ENCODE data around the gene MICALL2.
"Not testable (repeated sequence)": the region's sequence is repeated elsewhere in the genome, so short reads cannot be mapped to it uniquely, and the experiment has no call there.

MICALL2 gene

DNA sequence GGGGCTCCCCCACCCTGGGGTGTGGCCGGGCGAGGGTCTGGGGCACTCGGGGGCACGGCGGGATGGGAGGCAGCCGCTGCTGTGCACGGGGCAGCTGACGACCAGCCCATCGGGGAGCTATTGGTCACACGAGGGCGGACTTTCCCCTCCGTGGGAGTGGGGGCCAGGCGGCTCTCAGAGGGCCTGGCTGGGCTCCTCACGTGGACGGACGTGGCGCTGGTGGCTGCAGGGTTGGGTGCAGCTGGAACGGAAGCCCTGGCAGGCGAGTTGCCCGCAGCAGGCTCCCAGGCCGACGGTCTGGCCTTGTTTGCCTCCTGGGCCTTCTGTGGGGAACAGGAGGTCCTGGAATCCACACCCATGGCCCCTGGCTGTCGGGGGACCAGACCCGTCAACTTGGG, 14.3 kb downstream of the MICALL2 start:
- Histone ChIP-seq H3K9ac (ENCODE audit: low read length) (no peak overlapping the region), H3K27me3 (ENCODE audit: control insufficient read depth in 1 of 2, insufficient read depth in 2 of 2, low read length in 2 of 2) (no peaks in the 10 kb centered on the region), H3K9me3 (ENCODE audit: low read length) (no peaks in the 10 kb centered on the region), H3K4me1 (ENCODE audit: insufficient read depth, low read length) (no peaks in the 10 kb centered on the region), H3K36me3 (ENCODE audit: insufficient read depth, low read length) (no peaks in the 10 kb centered on the region), H3K4me3 (ENCODE audit: low read depth in 1 of 2, low read length in 2 of 2) (no peak overlapping the region), H3K27ac (ENCODE audit: low read depth, low read length) (no peak overlapping the region)

- Histone ChIP-seq H3K4me3 (ENCODE audit: low read depth in 1 of 2, low read length in 2 of 2) (no peak overlapping the region), H3K4me1 (ENCODE audit: insufficient read depth, low read length) (no peaks in the 10 kb centered on the region), H3K9ac (ENCODE audit: low read length) (no peak overlapping the region), H3K9me3 (ENCODE audit: low read length) (no peaks in the 10 kb centered on the region), H3K27ac (ENCODE audit: low read depth, low read length) (no peak overlapping the region), H3K36me3 (ENCODE audit: insufficient read depth, low read length) (no peaks in the 10 kb centered on the region), H3K27me3 (ENCODE audit: control insufficient read depth in 1 of 2, insufficient read depth in 2 of 2, low read length in 2 of 2) (no peaks in the 10 kb centered on the region)
Measured at GRCh38 chr7:1444214-1444924, 14.9 kb downstream of the MICALL2 start.

- H3K4me1 ChIP-seq (ENCODE audit: insufficient read depth, low read length); H3K9me3 ChIP-seq (ENCODE audit: low read length); H3K27me3 ChIP-seq (ENCODE audit: control insufficient read depth in 1 of 2, insufficient read depth in 2 of 2, low read length in 2 of 2); H3K4me3 ChIP-seq (ENCODE audit: low read depth in 1 of 2, low read length in 2 of 2); H3K27ac ChIP-seq (ENCODE audit: low read depth, low read length); H3K9ac ChIP-seq (ENCODE audit: low read length); H3K36me3 ChIP-seq (ENCODE audit: insufficient read depth, low read length): not testable (repeated sequence)
Measured at GRCh38 chr7:1443587-1444200, 15.6 kb downstream of the MICALL2 start.

DNA sequence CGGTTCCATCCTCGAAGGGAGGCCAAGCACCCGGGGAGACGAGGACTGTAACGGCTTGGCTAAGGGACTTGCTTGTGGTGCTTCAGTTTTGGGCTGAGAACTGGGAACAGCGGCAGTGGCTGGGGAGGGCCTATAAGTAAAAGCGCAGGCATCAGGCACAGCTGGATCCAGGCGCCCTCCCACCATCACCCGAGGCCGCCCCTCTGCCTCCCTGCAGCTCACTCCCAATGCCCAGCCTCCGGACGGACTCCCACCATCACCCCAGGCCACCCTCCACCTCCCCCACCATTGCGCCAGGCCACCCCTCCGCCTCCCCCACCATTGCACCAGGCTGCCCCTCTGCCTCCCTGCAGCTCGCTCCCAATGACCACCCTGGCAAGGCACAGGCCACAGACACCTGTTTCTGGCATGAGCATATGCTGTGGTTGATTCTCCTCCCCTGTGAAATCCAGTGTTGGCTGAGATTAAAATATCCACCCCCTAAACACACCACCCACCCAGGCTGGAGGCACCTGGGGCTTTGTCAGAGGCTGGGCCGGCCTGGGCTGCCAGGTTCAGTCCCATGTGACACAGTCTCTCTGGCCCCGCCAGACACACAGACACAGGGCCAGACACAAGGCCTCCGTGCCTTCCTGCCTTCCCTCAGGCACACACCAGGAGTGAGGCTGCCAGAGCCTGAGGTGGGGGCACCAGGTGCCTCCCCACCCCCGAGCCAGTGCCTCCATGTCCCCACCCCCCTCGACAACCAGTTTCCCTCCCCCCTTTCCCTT, 16.7 kb downstream of the MICALL2 start:
- H3K9me3 ChIP-seq (ENCODE audit: low read length): no peaks in the 10 kb centered on the region
- no peak overlapping the region for H3K9ac ChIP-seq (ENCODE audit: low read length)
- H3K27ac ChIP-seq (ENCODE audit: low read depth, low read length): no peak overlapping the region
- H3K4me3 ChIP-seq (ENCODE audit: low read depth in 1 of 2, low read length in 2 of 2): no peak overlapping the region
- H3K27me3 ChIP-seq (ENCODE audit: control insufficient read depth in 1 of 2, insufficient read depth in 2 of 2, low read length in 2 of 2): no peaks in the 10 kb centered on the region
- H3K36me3 ChIP-seq (ENCODE audit: insufficient read depth, low read length): no peaks in the 10 kb centered on the region
- no peaks in the 10 kb centered on the region for H3K4me1 ChIP-seq (ENCODE audit: insufficient read depth, low read length)

GRCh38 chr7:1441615-1442354, 17.5 kb downstream of the MICALL2 start:
- Histone ChIP-seq H3K27ac (ENCODE audit: low read depth, low read length) (no peak overlapping the region), H3K9ac (ENCODE audit: low read length) (no peak overlapping the region), H3K4me1 (ENCODE audit: insufficient read depth, low read length) (no peaks in the 10 kb centered on the region), H3K27me3 (ENCODE audit: control insufficient read depth in 1 of 2, insufficient read depth in 2 of 2, low read length in 2 of 2) (no peaks in the 10 kb centered on the region), H3K36me3 (ENCODE audit: insufficient read depth, low read length) (no peaks in the 10 kb centered on the region), H3K4me3 (ENCODE audit: low read depth in 1 of 2, low read length in 2 of 2) (no peak overlapping the region), H3K9me3 (ENCODE audit: low read length) (no peaks in the 10 kb centered on the region)

DNA sequence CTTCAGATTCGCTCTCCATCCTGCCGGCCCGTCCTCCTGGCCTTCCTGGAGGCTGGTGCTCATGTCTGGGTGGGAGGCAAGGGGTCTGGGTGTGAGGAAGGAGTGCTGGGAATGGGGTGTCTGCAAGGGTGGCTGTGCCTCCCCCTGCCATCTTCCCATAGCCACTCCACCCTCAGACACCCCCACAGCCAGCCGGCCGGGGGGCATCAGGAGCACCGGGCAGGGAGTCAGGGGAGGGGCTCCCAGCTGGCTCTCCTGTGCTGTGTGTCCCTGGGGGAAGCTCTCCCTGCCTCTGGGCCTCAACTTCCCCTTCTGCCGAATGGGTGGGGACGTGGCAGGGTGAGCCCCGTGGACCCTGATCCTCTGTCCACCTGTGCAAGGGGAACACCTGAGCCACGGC, 18.6 kb downstream of the MICALL2 start:
- no peaks in the 10 kb centered on the region for H3K27me3 ChIP-seq (ENCODE audit: control insufficient read depth in 1 of 2, insufficient read depth in 2 of 2, low read length in 2 of 2)
- no peak overlapping the region for H3K9ac ChIP-seq (ENCODE audit: low read length)
- H3K36me3 ChIP-seq (ENCODE audit: insufficient read depth, low read length): no peaks in the 10 kb centered on the region
- H3K4me3 ChIP-seq (ENCODE audit: low read depth in 1 of 2, low read length in 2 of 2): no peak overlapping the region
- no peaks in the 10 kb centered on the region for H3K4me1 ChIP-seq (ENCODE audit: insufficient read depth, low read length)
- no peaks in the 10 kb centered on the region for H3K9me3 ChIP-seq (ENCODE audit: low read length)
- no peak overlapping the region for H3K27ac ChIP-seq (ENCODE audit: low read depth, low read length)

GRCh38 chr7:1439373-1440363, 19.6 kb downstream of the MICALL2 start:
- no peak overlapping the region for H3K27ac ChIP-seq (ENCODE audit: low read depth, low read length)
- no peak overlapping the region for H3K9ac ChIP-seq (ENCODE audit: low read length)
- no peaks in the 10 kb centered on the region for H3K4me1 ChIP-seq (ENCODE audit: insufficient read depth, low read length)
- no peaks in the 10 kb centered on the region for H3K27me3 ChIP-seq (ENCODE audit: control insufficient read depth in 1 of 2, insufficient read depth in 2 of 2, low read length in 2 of 2)
- no peaks in the 10 kb centered on the region for H3K36me3 ChIP-seq (ENCODE audit: insufficient read depth, low read length)
- H3K4me3 ChIP-seq (ENCODE audit: low read depth in 1 of 2, low read length in 2 of 2): no peak overlapping the region
- no peaks in the 10 kb centered on the region for H3K9me3 ChIP-seq (ENCODE audit: low read length)

DNA sequence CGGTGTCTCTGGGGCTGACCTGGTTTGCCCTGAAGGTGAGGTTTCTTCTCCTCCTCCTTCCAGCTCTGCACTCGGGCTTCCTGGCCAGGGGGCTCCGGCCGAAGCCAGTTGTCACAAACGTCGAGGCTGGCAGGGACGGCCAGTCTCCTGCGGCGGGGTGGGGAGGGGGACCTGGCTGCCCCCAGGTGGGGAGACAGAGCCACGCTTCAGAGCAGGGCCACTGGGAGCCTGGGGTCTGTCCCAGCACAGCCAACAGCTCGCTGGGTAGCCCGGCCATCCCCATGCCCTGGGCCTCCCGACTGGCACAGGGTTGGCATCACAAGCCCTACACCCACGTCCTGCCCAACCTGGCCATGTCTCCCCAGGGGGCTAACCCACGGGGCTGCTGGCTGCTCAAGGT, 20.4 kb downstream of the MICALL2 start:
- H3K9ac ChIP-seq (ENCODE audit: low read length): no peak overlapping the region
- no peaks in the 10 kb centered on the region for H3K36me3 ChIP-seq (ENCODE audit: insufficient read depth, low read length)
- no peaks in the 10 kb centered on the region for H3K9me3 ChIP-seq (ENCODE audit: low read length)
- no peaks in the 10 kb centered on the region for H3K27me3 ChIP-seq (ENCODE audit: control insufficient read depth in 1 of 2, insufficient read depth in 2 of 2, low read length in 2 of 2)
- H3K4me1 ChIP-seq (ENCODE audit: insufficient read depth, low read length): no peaks in the 10 kb centered on the region
- no peak overlapping the region for H3K4me3 ChIP-seq (ENCODE audit: low read depth in 1 of 2, low read length in 2 of 2)
- no peak overlapping the region for H3K27ac ChIP-seq (ENCODE audit: low read depth, low read length)

DNA sequence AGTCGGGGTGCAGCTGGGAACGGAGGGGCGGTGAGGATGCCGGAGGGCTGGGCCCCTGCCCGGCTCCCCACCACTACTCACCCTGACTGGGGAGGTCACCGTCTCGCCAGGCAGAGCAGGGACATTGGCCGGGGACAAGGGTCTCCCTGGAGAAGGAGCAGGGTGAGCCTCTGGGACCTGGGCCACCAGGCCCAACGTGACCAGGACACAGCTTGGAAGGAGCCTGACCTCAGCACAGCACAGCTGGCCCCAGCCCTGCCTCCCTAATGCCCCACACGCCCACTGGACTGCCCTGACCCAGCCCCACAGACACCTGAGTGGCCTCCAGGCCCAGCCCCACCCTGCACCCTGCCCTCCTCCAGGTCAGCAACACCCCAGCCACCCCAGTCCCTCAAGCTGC, 21.1 kb downstream of the MICALL2 start:
- Histone ChIP-seq H3K27me3 (ENCODE audit: control insufficient read depth in 1 of 2, insufficient read depth in 2 of 2, low read length in 2 of 2) (no peaks in the 10 kb centered on the region), H3K4me1 (ENCODE audit: insufficient read depth, low read length) (no peaks in the 10 kb centered on the region), H3K9me3 (ENCODE audit: low read length) (no peaks in the 10 kb centered on the region), H3K36me3 (ENCODE audit: insufficient read depth, low read length) (no peaks in the 10 kb centered on the region), H3K27ac (ENCODE audit: low read depth, low read length) (no peak overlapping the region), H3K9ac (ENCODE audit: low read length) (no peak overlapping the region), H3K4me3 (ENCODE audit: low read depth in 1 of 2, low read length in 2 of 2) (no peak overlapping the region)

GRCh38 chr7:1437155-1437880, 22.0 kb downstream of the MICALL2 start:
- Histone ChIP-seq H3K36me3 (ENCODE audit: insufficient read depth, low read length) (no peaks in the 10 kb centered on the region), H3K4me1 (ENCODE audit: insufficient read depth, low read length) (no peaks in the 10 kb centered on the region), H3K27me3 (ENCODE audit: control insufficient read depth in 1 of 2, insufficient read depth in 2 of 2, low read length in 2 of 2) (no peaks in the 10 kb centered on the region), H3K9me3 (ENCODE audit: low read length) (no peaks in the 10 kb centered on the region), H3K4me3 (ENCODE audit: low read depth in 1 of 2, low read length in 2 of 2) (no peak overlapping the region), H3K27ac (ENCODE audit: low read depth, low read length) (no peak overlapping the region), H3K9ac (ENCODE audit: low read length) (no peak overlapping the region)
